Measurements from ENCODE around the gene PDE10A.

PDE10A gene

GRCh38 chr6:165325609-165326008 lies 337.4 kb downstream of the PDE10A start:
- no peak overlapping the region for H3K4me3 ChIP-seq (replicated peaks; ENCODE audit: low read depth, low read length)
- DNase-seq (ENCODE audit: low read depth): no peak
- TF ChIP-seq CTCF (IDR thresholded peaks at IDR 0.05; ENCODE audit: low read length, missing control alignments): no peak

- no peak overlapping the region for H3K4me3 ChIP-seq (replicated peaks; ENCODE audit: low read depth, low read length)
- TF ChIP-seq CTCF (IDR thresholded peaks at IDR 0.05; ENCODE audit: low read length, missing control alignments): no peak
- DNase-seq (ENCODE audit: low read depth): no peak
Observed at GRCh38 chr6:165321555-165322145, 341.4 kb downstream of the PDE10A start.

GRCh38 chr6:165321150-165321549 lies 341.9 kb downstream of the PDE10A start:
- H3K4me3 ChIP-seq (replicated peaks; ENCODE audit: low read depth, low read length): no peak overlapping the region
- no peak for DNase-seq (ENCODE audit: low read depth)
- TF ChIP-seq CTCF (IDR thresholded peaks at IDR 0.05; ENCODE audit: low read length, missing control alignments): no peak

GRCh38 chr6:165317723-165318122 lies 345.3 kb downstream of the PDE10A start:
- no peak overlapping the region for H3K4me3 ChIP-seq (replicated peaks; ENCODE audit: low read depth, low read length)
- DNase-seq (ENCODE audit: low read depth): no peak
- no peak for TF ChIP-seq CTCF (IDR thresholded peaks at IDR 0.05; ENCODE audit: low read length, missing control alignments)

- TF ChIP-seq CTCF (IDR thresholded peaks at IDR 0.05; ENCODE audit: low read length, missing control alignments): no peak
- DNase-seq (ENCODE audit: low read depth): peak; percentile 83
- peak within 1 kb of the TSS; percentile 65 for H3K4me3 ChIP-seq (replicated peaks; ENCODE audit: low read depth, low read length)
Observed at GRCh38 chr6:165308926-165309731, 353.9 kb downstream of the PDE10A start, which contains the start of gene C6orf118. Gene C6orf118, minus strand, starts transcription at chr6:165309605. Its CDS starts 19 bp downstream, at chr6:165309586.

GRCh38 chr6:165306955-165307354 lies 356.1 kb downstream of the PDE10A start:
- H3K4me3 ChIP-seq (replicated peaks; ENCODE audit: low read depth, low read length): no peak overlapping the region
- DNase-seq (ENCODE audit: low read depth): no peak
- TF ChIP-seq CTCF (IDR thresholded peaks at IDR 0.05; ENCODE audit: low read length, missing control alignments): no peak

All from fibroblast of pulmonary artery (primary cell).